Measurements from ENCODE around the gene CEACAM21.
A peak's percentile ranks its signal among the peaks of the same experiment; 100 is the strongest.

Gene CEACAM21

DNA sequence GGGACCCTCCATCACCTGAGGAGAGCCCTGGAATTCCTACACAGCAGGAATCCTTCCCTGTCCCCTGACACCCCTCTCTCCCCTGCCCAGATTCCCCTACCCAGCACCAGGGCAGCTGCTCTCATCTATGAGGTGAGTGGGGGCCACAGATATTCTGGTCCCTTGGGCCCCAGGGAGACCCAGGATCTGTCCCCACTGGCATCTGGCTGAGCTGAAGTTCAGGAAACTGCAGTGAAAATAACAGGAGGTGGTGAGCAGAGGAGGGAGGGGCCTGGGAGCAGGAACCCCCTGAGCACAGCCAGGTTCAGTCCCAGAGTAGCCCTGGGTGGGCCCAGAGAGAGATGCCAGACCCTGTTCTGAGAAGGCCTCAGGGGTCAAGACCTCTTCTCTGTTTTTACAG is 10.1 kb downstream of the CEACAM21 start:
- no peak for DNase-seq (ENCODE audit: low read depth in 2 of 2)

DNA sequence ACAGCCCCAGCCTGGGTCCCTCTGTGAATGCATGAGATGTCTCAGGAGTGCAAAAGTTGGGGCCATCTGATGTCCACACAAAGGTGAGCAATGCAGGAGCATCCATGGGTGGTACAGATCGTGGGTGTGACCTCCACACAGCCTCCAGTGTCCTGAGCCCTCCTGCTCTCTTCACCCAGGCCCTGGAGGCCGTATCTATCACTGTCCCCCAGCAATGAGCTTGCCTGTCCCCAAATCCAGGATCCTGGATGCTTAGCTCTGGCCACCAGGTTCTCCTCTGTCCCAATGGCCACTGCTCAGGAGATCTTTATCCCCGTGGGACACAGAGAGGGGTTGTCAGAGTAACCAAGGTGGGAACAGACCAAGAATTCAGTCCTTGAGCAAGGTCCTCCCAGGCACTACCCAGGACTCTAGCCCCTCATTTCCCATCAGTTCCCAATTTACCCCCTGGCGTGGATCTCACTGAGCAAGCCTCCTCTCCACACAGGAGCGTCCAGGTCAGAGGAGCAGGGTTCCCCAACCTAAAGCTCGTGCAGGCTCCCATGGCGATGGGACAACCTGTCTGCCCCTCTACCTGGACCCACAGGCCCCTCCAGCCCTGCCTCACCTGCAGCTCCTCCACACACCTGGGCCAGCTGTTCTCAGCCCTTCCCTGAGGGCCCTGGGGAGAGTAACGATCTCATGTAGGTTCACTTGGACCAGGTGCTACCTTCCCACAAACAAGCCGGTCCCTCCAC is 11.3 kb downstream of the CEACAM21 start:
- DNase-seq (ENCODE audit: low read depth in 2 of 2): no peak

DNA sequence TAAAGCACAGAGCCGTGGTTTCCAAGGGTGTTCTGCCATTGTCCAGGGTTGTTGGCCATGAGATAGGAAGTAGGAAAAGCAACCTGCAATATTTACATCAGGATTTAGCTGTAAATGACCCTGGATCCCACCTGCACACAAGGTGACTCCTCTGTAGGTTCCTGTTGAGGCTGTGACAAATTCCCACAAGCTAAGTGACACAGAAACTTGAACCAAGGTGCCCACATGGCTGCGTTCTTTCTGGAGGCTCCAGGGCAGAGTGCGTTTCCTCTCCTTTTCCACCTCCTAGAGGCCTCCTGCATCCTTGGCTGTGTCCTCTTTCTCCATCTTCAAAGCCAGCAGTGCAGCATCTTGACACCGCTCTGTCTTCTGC is 11.9 kb downstream of the CEACAM21 start:
- no peak for DNase-seq (ENCODE audit: low read depth in 2 of 2)

DNA sequence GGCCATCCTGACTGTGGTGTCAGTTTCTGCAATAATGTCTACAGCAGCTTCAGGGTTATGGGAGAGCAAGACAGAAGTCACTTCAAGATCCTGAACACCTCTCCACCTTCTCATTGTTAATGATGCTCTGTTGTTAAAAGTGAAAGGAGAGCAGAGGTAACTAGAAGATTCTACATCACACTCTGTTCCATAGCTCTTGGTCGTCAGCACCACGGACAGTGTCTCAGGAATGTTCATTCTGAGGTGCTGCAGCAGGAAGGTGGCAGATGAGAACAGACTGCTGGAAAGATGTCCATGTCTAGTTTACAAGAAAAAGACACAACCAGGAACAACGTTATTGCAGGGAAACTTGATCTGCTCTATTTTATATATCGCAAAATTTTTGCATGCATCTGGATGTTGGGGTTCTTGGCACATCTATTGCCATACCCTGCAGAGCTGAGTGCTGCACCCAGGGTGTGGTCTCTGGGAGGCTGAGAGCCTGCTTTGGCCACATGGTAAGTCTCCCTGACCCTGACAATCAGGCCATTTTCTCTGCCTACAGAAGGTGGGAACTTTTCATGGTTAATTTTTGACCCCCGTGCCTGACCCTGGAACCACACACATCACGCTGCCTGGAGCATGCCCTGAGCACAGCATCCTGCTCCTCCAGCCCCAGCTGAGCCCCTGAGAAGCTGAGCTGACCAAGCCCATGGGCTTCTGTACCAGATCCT is 12.7 kb downstream of the CEACAM21 start:
- DNase-seq (ENCODE audit: low read depth in 2 of 2): no peak

DNA sequence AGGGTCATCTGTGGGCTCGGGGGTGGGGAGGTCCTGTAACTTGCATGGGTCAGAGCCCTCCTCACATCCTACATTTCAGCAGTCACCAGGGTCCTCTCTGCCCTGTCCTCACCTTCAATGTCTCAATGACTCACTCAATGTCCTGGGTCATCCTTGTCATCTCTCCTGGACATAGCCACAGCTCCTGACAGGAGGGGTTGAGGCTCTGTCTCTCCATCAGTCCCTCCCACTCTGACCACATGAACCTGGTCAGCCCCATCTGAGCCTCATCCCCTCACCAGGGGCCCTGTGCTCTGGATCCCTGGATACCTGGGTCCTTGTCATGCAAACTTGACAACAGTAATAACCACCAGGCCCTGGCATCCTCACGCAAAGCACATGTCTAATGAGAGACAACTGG is 13.4 kb downstream of the CEACAM21 start:
- no peak for DNase-seq (ENCODE audit: low read depth in 2 of 2)

DNA sequence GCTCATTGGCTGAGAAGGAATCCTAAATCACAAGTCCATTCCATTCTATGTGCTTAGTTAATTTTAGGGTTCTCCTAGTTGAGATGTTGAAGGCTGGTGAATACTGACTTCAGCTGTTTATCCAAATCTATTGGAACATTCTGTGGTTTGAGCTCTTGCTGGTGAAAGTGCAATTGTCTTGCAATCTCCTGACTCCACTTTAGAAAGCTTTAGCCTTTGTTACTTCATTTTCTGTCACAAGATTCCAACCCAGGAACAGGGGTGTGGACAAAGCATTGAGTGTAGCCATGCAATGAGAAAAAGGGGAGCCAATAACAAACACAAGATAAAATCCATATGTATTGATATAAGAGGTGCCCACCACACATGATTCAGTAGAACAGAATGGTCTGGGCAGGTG is 15.0 kb downstream of the CEACAM21 start:
- DNase-seq (ENCODE audit: low read depth in 2 of 2): no peak

DNA sequence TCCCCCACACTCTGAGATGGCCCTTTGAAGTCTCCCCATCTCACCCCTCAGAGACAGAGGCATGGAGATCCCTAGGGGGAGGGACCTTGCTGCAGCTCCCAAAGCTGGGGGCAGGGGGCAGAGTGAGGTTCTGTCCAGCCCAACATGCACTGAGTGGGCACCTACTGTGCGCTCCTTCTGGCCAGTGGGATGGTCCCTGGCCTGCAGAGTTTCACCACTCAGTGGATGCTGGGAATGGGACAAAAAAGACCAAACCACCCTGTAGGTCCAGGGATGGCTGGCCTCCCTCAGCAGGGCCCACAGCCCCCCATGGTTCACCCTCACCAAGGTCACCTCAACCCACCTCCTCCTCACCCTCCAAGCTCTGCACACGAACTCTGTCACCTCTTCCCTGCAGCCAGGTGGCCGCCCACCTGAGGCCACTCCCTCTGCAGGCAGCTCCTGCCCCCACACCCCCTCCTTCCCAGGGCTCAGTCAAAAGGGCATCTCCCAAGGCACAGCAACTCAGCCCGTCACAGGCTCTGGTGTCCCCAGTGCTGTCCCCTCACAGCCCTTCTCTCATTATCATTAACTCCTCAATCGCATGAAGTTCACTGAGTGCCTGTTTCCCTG is 16.1 kb downstream of the CEACAM21 start:
- DNase-seq (ENCODE audit: low read depth in 2 of 2): no peak

DNA sequence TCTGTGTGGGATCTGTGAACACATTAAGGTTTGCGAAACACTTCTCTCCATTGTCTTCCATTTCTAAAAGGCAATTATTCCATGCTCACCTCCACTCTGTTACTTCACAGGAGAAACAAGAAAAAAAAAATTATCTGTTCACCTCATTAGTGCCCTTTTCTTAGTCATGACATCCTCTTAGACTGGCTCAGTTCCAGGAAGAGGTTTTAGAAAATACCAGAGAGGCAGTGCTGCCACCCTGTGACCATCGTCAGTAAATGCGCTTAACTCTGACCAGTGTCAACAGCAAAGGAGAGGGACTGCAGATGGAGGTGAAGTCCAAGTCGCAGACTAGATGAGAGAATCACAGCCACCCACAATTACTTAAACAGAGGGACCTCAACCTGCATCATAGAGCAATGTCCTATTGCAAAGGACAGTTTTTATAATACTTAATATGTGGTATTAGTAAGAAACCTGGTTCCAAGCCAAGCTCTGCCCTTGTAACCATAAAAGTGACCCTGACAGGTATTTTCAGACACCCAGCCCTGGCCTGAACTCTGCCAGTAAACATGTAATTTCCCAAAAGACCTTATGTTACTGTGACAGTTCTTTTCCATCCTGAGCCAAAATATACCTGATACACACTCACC is 19.4 kb downstream of the CEACAM21 start:
- peak; percentile 44 to 60 for DNase-seq (ENCODE audit: low read depth in 2 of 2)

DNA sequence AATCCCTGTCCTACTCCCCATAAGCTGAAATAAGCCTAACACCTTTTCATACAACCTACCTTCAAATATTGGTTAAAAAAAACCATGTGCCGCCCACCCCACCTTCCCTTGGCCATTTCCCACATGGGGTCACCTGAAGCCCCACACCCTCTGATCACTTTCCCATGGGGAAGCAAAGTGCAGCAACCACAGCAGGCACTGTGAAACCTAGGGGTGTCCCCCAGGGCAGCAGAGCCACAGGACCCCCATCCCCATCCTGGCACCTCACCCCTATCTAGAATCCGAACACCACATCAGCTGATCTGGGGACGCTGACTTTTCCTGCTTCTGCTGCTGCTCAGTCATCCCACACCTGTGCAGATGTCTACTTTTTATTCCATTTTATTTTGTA is 19.9 kb downstream of the CEACAM21 start:
- DNase-seq (ENCODE audit: low read depth in 2 of 2): no peak

DNA sequence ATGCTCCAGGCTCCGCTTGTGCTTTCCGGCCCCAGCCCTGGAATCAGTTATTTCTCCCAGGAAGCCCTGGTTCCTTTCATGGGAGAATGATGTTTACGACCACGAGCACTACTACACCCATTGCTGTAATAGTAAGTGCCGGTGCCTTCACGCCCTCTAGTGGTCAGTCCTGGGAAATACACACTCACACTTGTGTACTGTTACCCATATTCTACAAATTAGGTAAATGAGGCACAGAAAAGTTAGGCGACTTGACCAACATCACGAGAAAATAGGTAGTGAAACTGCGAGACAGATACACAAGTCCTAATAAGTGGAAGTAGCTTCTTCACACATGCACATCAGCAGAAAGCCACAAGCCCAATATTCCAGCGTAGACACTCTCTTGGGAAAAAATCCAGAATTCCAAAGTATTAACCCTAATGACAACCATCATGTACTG is 21.7 kb downstream of the CEACAM21 start:
- DNase-seq (ENCODE audit: low read depth in 2 of 2): peak; percentile 52 to 68

DNA sequence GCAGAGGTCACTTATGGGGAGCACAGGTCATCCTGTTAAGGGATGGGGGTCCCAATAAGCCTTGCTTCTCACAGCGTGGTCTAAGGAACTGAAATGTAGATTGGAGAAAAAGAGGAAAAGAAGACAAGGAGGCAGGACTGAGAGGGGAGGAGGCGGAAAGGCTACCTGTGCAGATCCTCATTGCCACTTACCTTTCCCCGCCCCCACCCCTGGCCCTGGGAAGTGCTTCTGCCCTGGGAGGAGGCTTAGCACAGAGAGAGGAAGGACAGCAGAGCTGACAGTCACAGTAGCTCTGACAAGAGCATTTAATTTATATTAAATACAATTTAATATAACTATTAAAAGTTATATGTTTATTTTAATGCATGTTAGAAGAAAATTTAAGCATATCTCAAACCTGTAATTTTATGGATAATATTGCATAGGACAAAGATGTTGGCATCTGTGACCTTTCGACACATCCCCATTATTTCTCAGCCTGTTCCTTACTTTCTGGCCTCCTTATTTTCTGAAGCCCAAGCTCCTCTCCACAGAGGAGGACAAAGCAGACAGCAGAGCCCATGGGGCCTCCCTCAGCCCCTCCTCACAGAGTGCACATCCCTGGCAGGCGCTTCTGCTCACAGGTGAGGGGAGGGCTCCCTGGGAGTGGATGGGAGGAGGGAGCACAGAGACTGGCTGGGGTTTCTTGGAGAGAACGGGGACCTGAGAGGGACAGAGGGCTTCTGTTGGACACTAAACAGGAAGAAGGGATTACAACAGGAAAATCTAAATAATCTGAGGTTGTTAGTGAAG is 23.4 kb downstream of the CEACAM21 start:
- no peak for DNase-seq (ENCODE audit: low read depth in 2 of 2)

DNA sequence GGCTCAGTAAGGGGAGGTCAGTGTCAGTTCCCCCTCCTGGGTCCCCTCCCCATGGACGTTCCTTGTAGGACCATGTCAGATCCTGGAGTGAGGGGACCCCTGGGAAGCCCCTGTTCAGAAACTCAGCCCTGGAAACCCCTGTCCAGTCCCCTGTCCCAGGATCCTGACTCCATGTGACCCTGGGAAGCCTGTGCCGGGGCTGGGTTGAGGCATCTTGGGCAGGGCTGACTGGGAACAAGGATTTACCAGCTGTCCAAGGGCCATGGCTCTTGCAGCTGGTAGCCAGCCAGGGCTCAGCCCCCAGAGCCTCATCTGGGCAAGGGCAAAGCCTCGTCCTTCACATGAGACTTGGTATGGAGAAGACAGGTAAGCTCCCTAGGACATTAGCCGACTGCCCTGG is 25.8 kb downstream of the CEACAM21 start:
- no peak for DNase-seq (ENCODE audit: low read depth in 2 of 2)

DNA sequence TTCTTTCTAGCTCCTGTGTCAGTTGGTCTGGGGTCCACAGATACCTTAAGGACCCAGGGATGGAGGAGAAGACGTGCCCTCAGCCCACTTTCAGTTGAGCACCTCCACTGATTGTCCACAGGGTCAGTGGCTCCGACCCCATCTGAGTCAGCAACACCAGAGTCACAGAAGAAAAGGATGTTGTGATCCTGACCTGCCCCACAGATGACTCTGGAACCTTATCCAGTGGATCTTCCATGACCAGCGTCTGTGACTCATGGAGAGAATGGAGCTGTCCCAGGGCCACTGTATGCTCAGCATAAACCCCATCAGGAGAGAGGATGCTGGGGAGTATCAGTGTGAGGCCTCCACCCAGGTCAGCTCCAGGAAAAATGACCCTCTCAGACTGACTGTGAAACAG is 28.9 kb downstream of the CEACAM21 start:
- DNase-seq (ENCODE audit: low read depth in 2 of 2): no peak

DNA sequence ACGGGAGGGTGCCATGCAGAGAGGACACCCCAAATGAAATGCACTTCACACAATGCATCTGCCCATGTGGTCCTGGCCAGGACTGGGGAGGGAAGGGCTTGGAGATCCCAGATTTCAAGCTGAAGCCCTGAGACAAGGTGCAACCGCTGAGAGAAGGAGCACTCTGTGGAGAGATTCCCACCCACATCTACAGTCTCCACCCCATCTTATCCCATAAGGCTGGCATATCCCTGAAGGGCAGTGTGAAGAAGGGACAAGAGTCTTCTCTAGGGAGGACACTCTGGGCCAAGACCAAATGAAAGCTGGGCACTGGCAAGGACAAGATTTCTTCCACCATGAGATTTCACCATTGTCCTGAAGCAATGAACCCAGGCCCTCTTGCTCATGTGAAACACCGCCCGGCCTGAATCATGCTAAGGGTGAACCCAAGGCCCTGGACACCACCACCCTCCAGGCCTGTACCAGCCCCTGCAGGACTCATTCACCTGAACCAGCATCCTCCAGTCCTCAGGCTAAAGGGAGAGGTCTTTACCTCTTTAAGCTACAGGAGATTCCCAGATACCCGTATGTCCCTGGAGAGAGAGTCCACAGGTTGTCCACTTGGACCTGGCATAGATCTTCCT is 30.4 kb downstream of the CEACAM21 start:
- DNase-seq (ENCODE audit: low read depth in 2 of 2): no peak

DNA sequence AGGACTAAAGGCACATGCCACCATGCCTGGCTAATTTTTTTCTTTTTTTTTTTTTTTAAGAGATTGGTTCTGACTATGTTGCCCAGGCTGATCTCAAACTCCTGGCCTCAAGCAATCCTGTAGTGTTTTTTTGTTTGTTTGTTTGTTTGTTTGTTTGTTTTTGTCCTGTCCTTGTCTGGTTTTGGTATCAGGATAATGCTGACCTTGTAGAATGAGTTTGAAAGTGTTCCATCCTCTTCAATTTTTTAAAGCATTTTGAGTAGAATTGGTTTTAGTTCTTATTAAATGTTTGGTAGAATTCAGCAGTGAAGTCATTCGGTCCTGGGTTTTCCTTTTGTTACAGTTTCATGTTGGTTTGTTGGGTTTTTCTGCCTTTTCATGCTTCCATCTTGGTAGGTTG is 31.7 kb downstream of the CEACAM21 start:
- DNase-seq (ENCODE audit: low read depth in 2 of 2): no peak

DNA sequence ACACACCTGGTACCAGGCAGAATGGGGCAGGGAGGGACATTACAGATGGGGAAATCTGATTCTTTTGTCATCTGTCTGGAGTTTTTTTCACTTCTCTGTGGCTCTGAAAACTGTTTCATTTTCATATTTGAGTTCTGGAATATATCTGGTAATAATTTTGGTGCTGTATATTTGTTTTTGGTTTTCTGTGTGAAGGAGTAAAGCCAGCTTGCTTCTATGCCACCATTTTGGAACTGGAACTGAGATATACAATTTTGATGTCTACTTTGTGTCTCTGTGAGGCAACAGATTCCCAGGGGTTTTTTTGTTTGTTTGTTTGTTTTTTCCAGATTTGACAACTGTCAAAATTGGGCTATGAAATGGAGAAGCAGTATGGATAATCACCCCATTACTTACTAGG is 34.8 kb downstream of the CEACAM21 start:
- no peak for DNase-seq (ENCODE audit: low read depth in 2 of 2)

DNA sequence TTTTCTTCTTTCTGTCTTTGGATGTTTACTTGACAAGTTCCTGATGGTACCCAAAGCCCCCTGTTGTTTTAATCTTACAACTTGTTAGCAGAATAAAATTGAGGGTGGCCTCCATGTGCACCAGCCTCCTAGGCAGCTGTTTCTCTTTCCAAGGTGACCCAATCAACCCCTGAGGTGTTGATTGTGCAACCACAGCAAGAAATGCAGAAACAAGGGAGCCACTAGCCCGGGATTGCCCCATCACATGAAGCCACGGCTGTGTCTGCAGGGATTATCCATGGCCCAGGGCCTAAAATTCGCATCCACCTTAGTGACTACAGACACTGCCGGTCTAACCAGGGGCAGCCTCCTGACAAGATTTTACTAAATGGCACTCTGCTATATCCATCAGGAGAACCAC is 36.5 kb downstream of the CEACAM21 start:
- no peak for DNase-seq (ENCODE audit: low read depth in 2 of 2)

DNA sequence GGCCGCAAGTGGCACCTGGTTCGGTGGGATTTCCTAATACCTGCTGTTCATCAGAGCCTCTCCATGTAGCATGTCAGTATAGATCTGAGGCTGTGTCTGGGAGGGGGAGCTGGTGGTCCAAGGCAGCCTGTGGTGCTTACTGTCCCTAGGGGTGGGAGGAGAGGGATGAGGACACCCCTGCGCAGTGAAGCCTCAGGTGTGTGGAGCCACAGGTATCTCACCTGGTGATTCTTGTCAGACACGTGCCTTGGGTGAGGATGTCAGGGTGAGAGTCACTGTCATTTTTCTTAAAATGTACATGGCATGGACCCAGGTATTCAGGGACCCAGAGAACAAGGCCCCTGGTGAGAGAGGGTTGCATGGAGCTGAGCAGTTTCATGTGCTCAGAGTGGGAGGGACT is 39.2 kb downstream of the CEACAM21 start:
- DNase-seq (ENCODE audit: low read depth in 2 of 2): no peak

DNA sequence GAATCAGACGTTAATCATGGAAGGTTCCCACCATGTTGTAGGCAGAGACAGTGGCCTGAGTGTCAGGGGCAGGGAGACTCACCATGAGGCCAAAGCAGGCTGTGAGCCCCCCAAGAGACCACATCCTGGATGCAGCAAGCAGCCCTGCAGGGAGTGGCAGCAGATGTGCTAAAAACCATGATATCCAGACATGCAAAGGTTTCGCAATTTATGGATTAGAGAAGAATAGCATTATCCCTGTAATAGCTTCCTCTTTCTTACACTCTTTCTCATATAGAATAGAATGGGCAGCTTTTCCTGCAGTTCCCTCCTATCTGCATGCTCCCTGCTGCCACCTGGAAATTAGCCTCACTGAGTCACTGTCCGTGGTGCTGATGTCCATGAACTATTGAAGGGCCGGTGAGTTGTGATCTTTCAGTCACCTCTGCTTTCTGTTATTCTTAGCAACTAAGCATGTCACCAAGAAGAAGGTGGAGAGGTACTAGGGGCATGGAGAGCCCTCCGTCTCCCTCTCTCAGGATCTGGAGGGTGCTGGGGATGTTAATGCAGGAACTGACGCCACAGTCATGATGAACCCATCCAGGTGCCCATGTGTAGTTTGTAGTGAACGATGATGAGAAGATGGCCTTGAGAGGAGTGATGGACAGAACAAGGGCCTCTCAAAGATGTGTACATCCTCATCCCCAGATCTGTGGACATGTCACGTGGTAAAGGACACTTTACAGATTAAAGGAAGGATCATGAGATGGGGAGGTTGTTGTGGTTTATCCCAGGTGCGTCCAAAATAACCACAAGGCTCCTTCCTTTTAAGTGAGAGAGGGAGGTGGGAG is 41.0 kb downstream of the CEACAM21 start:
- no peak for DNase-seq (ENCODE audit: low read depth in 2 of 2)

DNA sequence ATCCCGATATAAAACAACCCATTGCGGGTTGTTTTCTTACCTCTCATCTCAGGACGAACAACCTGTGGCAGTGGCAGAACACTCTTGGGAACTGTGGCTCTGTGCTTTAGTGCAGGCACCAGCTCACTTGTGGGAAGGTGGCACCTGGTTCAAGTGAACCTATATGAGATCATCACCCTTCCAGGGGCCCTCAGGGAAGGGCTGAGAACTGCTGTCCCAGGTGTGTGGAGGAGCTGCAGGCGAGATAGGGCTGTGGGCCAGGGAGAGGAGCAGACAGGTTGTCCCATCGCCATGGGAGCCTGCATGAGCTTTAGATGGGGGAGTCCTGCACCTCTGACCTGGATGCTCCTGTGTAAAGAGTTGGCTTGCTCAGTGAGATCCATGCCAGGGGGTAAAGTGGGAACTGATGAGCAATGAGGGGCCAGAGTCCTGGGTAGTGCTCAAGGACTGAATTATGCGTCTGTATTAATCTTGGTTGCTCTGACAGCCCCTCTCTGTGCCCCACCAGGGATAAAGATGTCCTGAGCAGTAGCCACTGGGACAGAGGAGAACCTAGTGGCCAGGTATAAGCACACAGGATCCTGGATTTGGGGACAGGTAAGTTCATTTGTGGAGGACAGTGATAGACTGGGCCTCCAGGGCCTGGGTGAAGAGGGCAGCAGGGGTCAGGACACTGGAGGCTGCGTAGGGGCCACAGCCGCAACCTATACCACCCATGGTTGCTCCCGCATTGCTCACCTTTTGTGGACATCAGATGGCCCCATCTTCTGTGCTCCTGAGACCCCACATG is 42.2 kb downstream of the CEACAM21 start:
- DNase-seq (ENCODE audit: low read depth in 2 of 2): no peak
